HG03354 (cell line): ENCODE measurements around the gene DENND1A.

ENCODE experiments used
- ATAC-seq: cut with Tn5 transposase; IDR thresholded peaks from one replicate; pipeline ENCODE4 v1.9.1; 2021; ENCODE audit warnings: mild to moderate bottlenecking; ENCODE audit not compliant: unreplicated experiment, poor library complexity, severe bottlenecking

Gene DENND1A

GRCh38 chr9:123487944-123488548 lies 441.9 kb downstream of the DENND1A start:
- ATAC-seq: no peak

GRCh38 chr9:123486431-123486830 lies 443.5 kb downstream of the DENND1A start:
- no peak for ATAC-seq

GRCh38 chr9:123485216-123485615 lies 444.7 kb downstream of the DENND1A start:
- no peak for ATAC-seq

GRCh38 chr9:123484130-123484529 lies 445.8 kb downstream of the DENND1A start:
- ATAC-seq: no peak

GRCh38 chr9:123483191-123483803 lies 446.6 kb downstream of the DENND1A start:
- no peak for ATAC-seq

GRCh38 chr9:123482295-123482968 lies 447.5 kb downstream of the DENND1A start:
- no peak for ATAC-seq

- no peak for ATAC-seq
These were observed 448.6 kb downstream of the DENND1A start for GRCh38 chr9:123481209-123481865.

GRCh38 chr9:123480791-123481190 lies 449.1 kb downstream of the DENND1A start:
- ATAC-seq: no peak

GRCh38 chr9:123480096-123480495 lies 449.8 kb downstream of the DENND1A start:
- no peak for ATAC-seq

GRCh38 chr9:123478967-123479602 lies 450.8 kb downstream of the DENND1A start:
- no peak for ATAC-seq

- ATAC-seq: no peak
These were observed 451.8 kb downstream of the DENND1A start for GRCh38 chr9:123478160-123478559.

- ATAC-seq: no peak
These were observed 454.5 kb downstream of the DENND1A start for GRCh38 chr9:123475407-123475806.

- ATAC-seq: no peak
These were observed 456.9 kb downstream of the DENND1A start for GRCh38 chr9:123472862-123473614.

GRCh38 chr9:123471843-123472570 lies 457.9 kb downstream of the DENND1A start:
- ATAC-seq: no peak

- ATAC-seq: no peak
These were observed 458.7 kb downstream of the DENND1A start for GRCh38 chr9:123470991-123471770.

GRCh38 chr9:123470121-123470782 lies 459.7 kb downstream of the DENND1A start:
- no peak for ATAC-seq

GRCh38 chr9:123469282-123469681 lies 460.6 kb downstream of the DENND1A start:
- ATAC-seq: no peak

- no peak for ATAC-seq
These were observed 461.4 kb downstream of the DENND1A start for GRCh38 chr9:123468541-123468940.
